Mucosa of gallbladder (tissue), 1 donor: ENCODE results near the gene LRP1B. TPM values are rescaled to one million over a fixed set of nuclear protein-coding genes. Genes with fewer than 3 reads are reported as not detected.

ENCODE experiments used
- DNase-seq: peaks from one replicate; pipeline ENCODE4 v3.0.0-alpha.2; 2020; ENCODE audit warnings: low spot score
- total RNA-seq: library from RNA; stranded (reverse); gene quantifications from one replicate; pipeline ENCODE4 v1.2.1, GENCODE V29; 2021
- donor health status: DM: no; HTN: no; CAD: no.

The LRP1B gene
- total RNA-seq, 1 donor from 2014 or later, result 0.26 TPM

GRCh38 chr2:140257692-140258300 lies 1873.0 kb downstream of the LRP1B start:
- no peak for DNase-seq

GRCh38 chr2:140256080-140256479 lies 1874.7 kb downstream of the LRP1B start:
- DNase-seq, result no peak

- DNase-seq, result no peak
These were observed 1881.0 kb downstream of the LRP1B start for GRCh38 chr2:140249821-140250220.

- no peak for DNase-seq
These were observed 1882.2 kb downstream of the LRP1B start for GRCh38 chr2:140248623-140249022.

- DNase-seq, result no peak
These were observed 1883.2 kb downstream of the LRP1B start for GRCh38 chr2:140247451-140248195.

- no peak for DNase-seq
These were observed 1883.9 kb downstream of the LRP1B start for GRCh38 chr2:140246957-140247356.

GRCh38 chr2:140246058-140246457 lies 1884.8 kb downstream of the LRP1B start:
- no peak for DNase-seq

- DNase-seq, result no peak
These were observed 1887.9 kb downstream of the LRP1B start for GRCh38 chr2:140242889-140243288.

GRCh38 chr2:140234116-140234515 lies 1896.7 kb downstream of the LRP1B start:
- no peak for DNase-seq

- no peak for DNase-seq
These were observed 1919.9 kb downstream of the LRP1B start for GRCh38 chr2:140210963-140211362.

GRCh38 chr2:140205093-140205492 lies 1925.7 kb downstream of the LRP1B start:
- no peak for DNase-seq

GRCh38 chr2:140203347-140203746 lies 1927.5 kb downstream of the LRP1B start:
- no peak for DNase-seq

- DNase-seq, result no peak
These were observed 1929.2 kb downstream of the LRP1B start for GRCh38 chr2:140201572-140201971.

GRCh38 chr2:140200764-140201163 lies 1930.1 kb downstream of the LRP1B start:
- no peak for DNase-seq

- DNase-seq, result no peak
These were observed 1930.5 kb downstream of the LRP1B start for GRCh38 chr2:140200307-140200706.

GRCh38 chr2:140199312-140199711 lies 1931.5 kb downstream of the LRP1B start:
- DNase-seq, result no peak

- DNase-seq, result no peak
These were observed 1943.7 kb downstream of the LRP1B start for GRCh38 chr2:140187086-140187485.

- no peak for DNase-seq
These were observed 1944.5 kb downstream of the LRP1B start for GRCh38 chr2:140186313-140186712.

- DNase-seq, result no peak
These were observed 1945.7 kb downstream of the LRP1B start for GRCh38 chr2:140185076-140185475.

- DNase-seq, result no peak
These were observed 1947.6 kb downstream of the LRP1B start for GRCh38 chr2:140183056-140183765.
